Raji (cell line): ENCODE measurements around the gene TSPAN13.

Experiments used
- POLR2A ChIP-seq: IDR thresholded peaks from 2 replicates; pipeline ENCODE4 v1.6.1; 2011; ENCODE audit warnings: low read depth, low read length, control low read depth; ENCODE audit not compliant: insufficient read depth

The TSPAN13 gene

GRCh38 chr7:16735020-16735419 lies 18.5 kb upstream of the TSPAN13 start:
- TF ChIP-seq POLR2A = no peak

DNA sequence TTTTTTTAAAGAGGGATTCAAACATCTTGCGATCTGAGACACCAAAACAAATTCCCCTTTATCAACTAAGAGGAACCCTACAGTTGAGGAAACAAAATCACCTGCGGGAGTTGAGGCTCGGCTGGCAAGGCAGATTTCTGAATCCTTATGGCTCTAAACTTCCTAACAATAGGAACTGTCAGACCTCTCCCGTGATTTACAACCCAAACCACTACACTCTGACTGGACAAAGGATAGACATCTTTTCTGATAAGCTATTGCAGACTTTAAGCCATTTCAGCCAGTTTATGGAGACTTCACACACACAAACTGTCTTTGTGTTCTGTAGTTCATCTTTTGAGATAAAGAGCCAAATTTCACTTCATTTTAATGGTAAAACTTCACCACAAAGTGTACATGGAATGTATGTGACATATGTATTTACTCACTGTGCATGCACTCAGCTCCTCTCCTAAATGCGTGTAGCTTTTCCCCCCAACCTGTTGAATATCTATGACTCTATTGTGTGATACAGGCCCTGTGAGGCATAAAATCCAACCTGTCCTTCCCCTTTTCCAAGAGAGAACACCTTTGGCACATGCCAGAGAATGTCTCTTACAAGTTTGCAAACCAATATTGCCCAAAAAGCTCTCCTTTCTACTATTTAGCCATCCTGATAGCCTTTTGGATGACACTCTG lies 15.4 kb upstream of the TSPAN13 start:
- TF ChIP-seq POLR2A = no peak

DNA sequence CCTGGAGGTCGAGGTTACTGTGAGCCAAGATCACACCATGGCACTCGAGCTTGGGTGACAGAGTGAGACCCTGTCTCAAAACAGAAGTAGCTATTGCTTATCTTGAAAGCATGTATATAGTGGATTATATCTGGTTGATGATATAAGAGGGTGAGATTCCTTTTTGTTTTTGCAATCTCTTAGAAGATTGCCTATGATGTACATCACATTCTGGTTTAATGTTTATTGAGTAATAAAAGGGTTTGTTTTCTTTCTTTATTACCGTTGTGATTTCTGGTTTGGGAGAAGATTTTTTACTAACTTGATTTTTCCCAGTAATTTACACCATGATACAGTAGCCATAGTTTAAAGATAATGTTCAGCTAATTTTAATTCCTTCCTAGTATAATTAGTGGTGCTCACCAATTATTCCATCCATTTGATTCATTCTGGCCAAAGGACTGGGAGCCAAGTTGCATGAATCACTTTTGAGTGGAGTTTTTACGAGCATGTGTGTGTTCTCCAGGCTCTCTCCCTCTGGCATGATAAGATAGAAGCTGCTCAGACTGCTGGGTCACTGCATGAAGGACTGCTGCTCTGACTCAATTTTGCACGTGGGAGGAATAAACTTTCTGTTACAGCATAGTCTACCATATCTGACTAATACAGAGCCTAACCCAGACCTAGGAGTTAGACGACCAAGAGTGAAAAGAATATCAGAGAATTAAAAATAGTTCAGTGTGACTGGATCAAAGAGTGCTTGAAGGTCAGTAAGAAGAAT lies 13.5 kb upstream of the TSPAN13 start:
- no peak for TF ChIP-seq POLR2A

DNA sequence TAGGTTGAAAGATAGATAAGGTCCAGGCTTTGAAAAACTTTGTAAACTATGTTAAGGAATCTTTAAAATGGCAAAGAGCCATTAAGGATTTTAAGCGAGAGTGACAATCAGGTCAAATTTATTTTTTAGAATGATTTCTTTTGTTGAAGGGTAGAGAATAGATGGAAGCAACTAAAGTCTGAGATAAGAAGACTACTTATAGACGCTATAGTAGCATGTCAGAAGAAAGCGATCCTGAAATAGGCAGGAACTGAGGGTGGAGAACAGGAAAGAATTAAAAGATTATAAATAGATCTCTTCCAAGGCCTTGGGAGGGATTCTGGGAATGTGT lies 13.0 kb upstream of the TSPAN13 start:
- TF ChIP-seq POLR2A = no peak

- TF ChIP-seq POLR2A = no peak
These were observed 12.6 kb upstream of the TSPAN13 start for GRCh38 chr7:16740996-16741395.

- no peak for TF ChIP-seq POLR2A
These were observed 11.9 kb upstream of the TSPAN13 start for GRCh38 chr7:16741676-16742075.

GRCh38 chr7:16742547-16742946 lies 11.0 kb upstream of the TSPAN13 start:
- TF ChIP-seq POLR2A = no peak

DNA sequence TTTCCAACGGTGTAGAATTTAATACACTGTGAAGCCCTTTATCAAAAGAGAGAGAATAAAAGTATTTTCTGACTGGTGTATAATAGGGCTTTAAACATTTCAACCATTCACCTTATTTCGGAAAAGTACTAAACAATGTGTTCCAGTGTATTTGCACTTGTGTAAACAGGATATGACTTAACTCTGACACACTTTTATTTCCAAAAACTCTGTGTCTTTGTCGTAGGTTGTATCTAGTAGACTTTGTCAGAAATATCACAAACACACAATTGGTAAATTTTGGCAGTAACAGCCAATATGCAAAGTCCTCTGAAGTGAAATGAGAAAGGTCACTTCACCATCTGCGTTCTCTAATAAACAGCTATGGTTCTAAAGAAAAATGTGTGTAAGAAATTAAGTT lies 10.3 kb upstream of the TSPAN13 start:
- TF ChIP-seq POLR2A = no peak

GRCh38 chr7:16744518-16745250 lies 8.9 kb upstream of the TSPAN13 start:
- TF ChIP-seq POLR2A = no peak

DNA sequence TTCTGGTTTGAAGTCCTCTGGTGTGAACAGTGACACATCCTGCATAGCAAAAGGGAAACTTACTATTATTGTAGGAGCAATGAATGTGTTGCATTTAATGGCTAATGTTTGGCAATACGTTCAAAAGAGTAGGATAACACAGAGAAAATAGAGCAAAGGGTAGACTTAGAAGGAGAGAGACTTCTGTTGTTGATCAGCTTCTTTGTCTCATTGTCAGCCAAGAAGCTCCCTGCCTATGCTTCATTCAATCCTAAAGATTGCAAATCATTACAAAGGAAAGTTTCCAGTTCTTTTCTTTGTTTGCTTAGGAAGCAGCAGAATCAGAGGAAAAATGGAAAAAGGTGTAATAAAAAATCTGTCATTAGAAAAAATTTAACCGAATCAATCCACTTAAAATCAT lies 7.9 kb upstream of the TSPAN13 start:
- no peak for TF ChIP-seq POLR2A

- no peak for TF ChIP-seq POLR2A
These were observed 6.5 kb upstream of the TSPAN13 start for GRCh38 chr7:16747102-16747501.

DNA sequence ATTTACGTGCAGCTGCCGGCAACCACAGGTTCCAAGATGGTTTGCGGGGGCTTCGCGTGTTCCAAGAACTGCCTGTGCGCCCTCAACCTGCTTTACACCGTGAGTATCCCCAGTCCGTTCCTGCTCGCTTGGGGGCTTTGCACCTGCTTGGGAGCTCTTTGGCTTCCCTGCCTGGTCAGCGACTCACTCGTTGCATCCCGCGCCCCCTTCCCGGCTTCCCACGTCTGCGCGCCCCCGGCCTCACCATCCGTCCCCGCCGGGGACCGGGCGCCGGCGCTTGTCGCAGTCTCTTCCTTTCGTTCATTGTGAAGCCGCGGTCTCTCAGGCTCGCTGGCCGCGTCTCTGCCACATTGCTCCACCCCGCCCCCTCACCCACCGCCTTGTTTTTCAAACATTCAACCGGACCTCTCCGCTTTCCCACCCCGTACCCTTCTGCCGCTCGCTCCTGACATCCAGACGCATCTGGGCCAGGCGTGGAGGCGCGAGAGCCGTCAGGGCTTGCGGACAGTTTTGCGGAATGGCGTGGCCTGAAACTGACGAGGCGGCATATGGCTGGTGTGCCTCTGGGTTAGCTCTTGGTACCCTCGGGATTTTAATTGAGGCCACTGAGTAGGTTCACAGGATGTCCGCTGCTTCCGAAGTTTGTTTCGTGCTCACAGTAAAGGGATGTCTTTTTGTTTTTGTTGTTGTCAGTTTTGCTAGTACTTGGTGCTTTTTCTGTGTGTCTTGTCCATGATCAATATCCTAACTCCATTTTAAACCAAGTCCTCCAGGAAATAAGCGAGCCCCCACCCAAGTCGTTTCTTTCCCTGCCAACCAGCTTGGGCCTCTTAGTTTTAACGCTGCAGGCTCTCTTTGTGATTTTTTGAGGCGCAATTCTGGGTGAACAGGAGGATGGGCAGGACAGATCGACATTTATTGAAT lies 639 bp downstream of the TSPAN13 start:
- no peak for TF ChIP-seq POLR2A

- TF ChIP-seq POLR2A = no peak
These were observed 1.3 kb downstream of the TSPAN13 start for GRCh38 chr7:16754856-16755317.

DNA sequence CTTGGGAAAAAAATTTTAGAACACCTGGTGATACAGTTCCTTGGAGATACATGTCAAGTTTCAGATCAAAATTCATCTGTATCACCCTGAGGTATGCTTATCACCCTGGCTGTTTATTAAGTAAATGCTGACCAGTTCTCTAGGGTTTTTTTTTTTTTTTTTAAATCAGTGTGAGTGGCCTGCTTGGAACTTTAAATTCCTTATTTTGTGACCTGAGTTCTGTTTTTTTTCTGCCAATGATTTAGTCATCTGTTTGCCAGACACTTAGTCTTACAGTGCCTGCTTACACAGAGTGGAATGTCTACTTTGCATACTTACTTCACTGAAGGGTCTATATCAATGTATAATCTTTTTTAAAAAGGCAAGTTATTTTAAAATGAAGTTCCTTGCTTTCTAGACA lies 1.8 kb downstream of the TSPAN13 start:
- TF ChIP-seq POLR2A = no peak

DNA sequence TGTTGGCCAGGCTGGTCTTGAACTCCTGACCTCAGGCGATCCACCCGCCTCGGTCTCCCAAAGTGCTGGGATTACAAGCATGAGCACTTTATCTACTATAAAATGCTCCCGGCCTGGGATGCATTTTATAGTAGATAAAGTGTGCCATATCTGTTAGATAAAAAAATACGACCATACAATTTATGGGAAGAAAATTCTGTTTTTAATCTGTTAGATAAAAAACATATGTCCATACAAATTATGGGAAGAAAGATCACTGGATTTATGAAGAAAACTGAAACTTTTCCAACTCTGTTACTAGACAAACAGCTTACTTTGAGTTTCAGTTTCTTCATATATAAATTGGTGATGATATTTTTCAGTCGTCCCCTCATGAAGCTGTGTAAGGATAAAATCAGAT lies 4.5 kb downstream of the TSPAN13 start:
- TF ChIP-seq POLR2A = no peak
